Measurements from ENCODE around the gene TRIO.

GRCh38 chr5:14178091-14178490 lies 34.9 kb downstream of the TRIO start:
- no peak for TF ChIP-seq CTCF (IDR thresholded peaks at IDR 0.05; ENCODE audit: low read length)
- no peak for TF ChIP-seq EZH2 (optimal IDR thresholded peaks at IDR 0.05; ENCODE audit: low read depth, low read length)
- no peak for TF ChIP-seq EZH2phosphoT487 (IDR thresholded peaks at IDR 0.05; ENCODE audit: low read length)
